Measurements from ENCODE around the gene NOXA1. TPM values are rescaled to one million over a fixed set of nuclear protein-coding genes. Genes with fewer than 3 reads are reported as not detected.
A peak's percentile ranks its signal among the peaks of the same experiment; 100 is the strongest.

The NOXA1 gene
- total RNA-seq, 1 donor from 2014 or later = 2.1 TPM

DNA sequence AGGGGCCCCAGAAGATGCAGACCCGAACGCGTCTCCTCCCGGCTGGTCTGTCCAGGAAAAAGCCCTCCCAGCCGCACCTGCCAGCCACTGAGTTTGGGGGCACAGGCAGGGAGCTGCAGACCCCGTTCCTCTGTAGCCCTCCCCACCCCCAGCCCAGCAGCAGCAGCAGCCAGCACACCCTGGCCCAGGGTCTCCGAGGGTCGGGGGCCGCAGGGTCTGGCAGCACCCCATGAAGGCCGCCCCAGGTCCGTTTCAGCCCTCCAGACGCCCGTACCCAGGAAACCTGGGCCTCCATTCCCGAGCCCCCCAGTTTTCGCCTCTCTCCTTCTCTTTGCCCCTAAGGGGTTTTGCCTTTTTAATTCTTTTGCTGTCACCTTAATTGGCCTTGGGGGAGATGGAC, 19.9 kb upstream of the NOXA1 start:
- TF ChIP-seq, protein P1, sequence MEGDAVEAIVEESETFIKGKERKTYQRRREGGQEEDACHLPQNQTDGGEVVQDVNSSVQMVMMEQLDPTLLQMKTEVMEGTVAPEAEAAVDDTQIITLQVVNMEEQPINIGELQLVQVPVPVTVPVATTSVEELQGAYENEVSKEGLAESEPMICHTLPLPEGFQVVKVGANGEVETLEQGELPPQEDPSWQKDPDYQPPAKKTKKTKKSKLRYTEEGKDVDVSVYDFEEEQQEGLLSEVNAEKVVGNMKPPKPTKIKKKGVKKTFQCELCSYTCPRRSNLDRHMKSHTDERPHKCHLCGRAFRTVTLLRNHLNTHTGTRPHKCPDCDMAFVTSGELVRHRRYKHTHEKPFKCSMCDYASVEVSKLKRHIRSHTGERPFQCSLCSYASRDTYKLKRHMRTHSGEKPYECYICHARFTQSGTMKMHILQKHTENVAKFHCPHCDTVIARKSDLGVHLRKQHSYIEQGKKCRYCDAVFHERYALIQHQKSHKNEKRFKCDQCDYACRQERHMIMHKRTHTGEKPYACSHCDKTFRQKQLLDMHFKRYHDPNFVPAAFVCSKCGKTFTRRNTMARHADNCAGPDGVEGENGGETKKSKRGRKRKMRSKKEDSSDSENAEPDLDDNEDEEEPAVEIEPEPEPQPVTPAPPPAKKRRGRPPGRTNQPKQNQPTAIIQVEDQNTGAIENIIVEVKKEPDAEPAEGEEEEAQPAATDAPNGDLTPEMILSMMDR (conservative IDR thresholded peaks at IDR 0.05; ENCODE audit: low read depth, low read length) = no peak
- no peak overlapping the region for H3K4me3 ChIP-seq (ENCODE audit: low read depth, low read length)
- no peak for DNase-seq (ENCODE audit: low read depth)

DNA sequence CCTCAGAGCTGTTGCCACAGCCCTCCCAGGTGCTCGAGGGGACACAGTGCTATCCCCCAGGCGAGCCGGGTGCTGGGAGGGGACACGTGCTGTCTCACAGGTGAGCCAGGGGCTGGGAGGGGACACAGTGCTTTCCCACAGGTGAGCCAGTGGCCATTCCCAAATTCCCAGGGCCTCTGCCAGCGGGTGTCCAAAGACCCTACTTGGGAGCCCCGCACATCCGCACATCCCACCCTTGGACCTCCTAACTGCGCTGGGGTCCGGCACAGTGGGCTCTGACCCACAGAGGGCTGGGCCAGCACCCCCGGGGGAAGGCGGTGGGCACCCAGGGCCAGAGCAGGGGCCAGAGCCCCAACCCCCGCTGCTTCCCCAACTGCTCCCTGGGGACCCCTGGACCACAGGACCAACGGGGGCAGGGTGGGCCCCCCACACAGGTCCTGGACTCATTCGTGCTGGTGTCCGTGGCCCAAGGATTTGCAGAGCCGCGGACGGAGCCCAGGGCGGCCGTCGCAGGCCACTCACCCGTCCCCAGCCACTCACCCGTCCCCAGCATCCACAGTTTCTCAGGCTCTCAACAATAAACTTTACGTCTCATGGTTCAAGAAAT, 18.1 kb upstream of the NOXA1 start:
- TF ChIP-seq, protein P1 (conservative IDR thresholded peaks at IDR 0.05; ENCODE audit: low read depth, low read length) = no peak
- H3K4me3 ChIP-seq (ENCODE audit: low read depth, low read length) = no peak overlapping the region
- DNase-seq (ENCODE audit: low read depth) = no peak

DNA sequence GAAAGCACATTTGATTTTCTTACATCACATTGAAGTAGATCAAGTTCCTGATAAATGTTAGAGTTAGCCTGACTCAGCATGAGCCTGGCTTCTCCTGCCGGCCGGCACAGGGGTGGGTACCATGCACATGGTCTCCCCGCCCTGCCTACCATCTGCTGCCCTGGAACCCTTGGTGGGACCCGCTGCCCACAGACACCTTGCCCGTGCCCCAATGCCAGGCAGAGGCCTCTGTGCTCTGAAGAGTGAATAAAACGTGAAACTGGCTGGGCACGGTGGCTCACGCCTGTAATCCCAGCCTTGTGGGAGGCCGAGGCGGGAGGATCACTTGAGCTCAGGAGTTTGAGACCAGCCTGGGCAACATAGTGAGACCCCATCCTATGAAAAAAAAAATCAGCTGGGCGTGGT, 17.5 kb upstream of the NOXA1 start:
- TF ChIP-seq, protein P1 (conservative IDR thresholded peaks at IDR 0.05; ENCODE audit: low read depth, low read length) = no peak
- DNase-seq (ENCODE audit: low read depth) = no peak

DNA sequence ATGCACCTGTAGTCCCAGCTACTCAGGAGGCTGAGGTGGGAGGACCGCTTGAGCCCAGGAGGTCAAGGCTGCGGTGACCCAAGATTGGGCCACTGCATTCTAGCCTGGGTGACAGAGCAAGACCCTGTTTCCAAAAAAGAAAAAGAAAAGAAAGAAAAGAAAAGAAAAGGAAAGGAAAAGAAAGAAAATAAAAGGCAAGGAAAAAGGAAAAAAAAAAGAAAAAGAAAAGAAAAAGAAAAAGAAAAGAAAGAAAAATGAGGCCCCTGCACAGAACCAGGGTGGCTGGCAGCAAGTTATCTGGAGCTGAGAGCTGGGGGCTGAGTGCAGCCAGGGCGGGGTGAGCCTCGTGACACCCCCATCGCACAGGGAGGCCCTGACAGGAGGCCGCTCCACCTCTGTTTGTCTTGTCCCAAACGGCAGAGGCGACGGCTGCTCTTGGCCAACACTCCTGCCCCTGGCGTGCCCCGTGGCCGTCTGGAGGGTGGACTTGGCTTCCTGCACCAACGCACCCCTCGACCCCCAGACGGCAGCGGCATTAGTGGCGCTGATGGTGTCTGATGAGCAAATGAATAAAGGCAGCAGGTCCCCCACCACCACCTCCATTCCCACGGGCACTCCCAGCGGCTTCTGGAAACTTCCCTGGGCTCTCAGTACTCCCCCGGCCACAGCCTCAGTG, 17.0 kb upstream of the NOXA1 start:
- DNase-seq (ENCODE audit: low read depth) = no peak
- TF ChIP-seq, protein P1 (conservative IDR thresholded peaks at IDR 0.05; ENCODE audit: low read depth, low read length) = no peak
- peak overlapping the region; percentile 47 for H3K4me3 ChIP-seq (ENCODE audit: low read depth, low read length)

More for the DNA sequence above, 17.5 kb upstream of the NOXA1 start:
- no peak overlapping the region for H3K4me3 ChIP-seq (ENCODE audit: low read depth, low read length)

DNA sequence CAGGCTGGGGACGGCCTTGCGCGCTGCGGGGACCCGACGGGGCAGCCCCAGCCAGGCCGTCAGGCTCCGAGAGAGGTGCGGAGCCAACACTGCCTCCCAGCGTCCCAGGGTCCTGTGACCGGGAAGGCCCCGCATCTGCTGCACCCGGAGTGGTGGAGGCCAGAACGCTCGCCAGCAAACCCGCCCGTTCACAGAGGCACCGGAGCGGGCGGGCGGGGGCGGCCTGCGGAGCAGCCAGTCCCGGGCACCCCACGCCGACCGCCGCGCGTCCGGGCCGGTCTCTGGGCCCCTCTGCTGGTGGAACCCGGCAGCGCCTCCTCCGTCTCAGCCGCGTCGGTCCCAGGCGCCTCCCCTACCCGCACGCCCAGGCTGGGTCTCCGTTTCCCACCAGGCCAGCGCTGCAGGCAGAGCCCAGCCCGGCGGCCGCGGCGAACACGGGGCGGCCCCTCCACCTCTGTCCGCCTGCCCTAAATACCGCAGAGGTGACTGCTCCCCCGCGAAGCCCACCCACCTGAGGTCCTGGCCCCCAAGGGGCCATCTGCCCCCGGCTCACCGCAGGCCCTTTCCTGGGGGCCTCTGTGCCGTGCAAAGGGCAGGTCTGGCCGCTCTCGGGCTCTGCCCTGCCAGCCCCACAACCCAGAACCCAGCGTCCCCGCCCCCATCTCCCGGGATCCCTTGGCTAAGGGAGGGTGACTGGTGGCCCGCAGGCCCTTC, 16.2 kb upstream of the NOXA1 start:
- no peak for DNase-seq (ENCODE audit: low read depth)
- TF ChIP-seq, protein P1 (conservative IDR thresholded peaks at IDR 0.05; ENCODE audit: low read depth, low read length) = peak; percentile 67
- H3K4me3 ChIP-seq (ENCODE audit: low read depth, low read length) = peak overlapping the region; percentile 47

DNA sequence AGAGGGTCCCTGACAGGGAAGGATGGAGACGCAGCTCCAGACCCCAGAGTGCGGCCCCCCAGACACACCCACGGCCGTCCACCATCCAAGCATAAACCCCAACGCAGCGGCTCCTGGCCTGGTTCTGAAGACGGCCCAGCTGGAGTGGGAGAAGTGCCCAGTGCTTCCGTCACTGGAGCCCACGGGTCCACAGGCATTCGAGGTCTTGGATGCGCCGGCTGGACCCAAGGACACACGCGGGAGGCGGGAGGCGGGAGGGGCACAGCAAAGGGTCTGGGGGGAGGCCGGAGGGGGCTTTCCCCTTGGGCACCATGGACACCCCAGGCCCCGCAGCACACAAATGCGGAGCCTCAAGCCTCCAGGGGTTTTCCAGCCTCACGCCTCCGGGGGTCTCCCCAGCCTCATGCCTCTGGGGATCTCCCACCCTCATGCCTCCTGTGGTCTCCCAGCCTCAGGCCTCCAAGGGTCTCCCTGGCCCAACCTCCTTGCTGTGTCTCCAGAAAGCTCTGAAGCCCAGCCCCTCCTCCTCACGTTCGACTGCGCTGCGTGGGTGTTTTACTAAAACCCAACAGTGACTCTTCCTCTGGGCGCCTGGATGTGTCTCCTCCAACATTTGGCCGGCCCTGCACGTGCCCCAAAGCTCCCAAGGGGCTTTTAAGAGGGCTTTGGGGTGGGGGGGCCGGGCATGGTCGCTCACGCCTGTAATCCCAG, 15.4 kb upstream of the NOXA1 start:
- H3K4me3 ChIP-seq (ENCODE audit: low read depth, low read length) = peak overlapping the region; percentile 47
- TF ChIP-seq, protein P1 (conservative IDR thresholded peaks at IDR 0.05; ENCODE audit: low read depth, low read length) = no peak
- no peak for DNase-seq (ENCODE audit: low read depth)
